Stimulated activated CD8-positive, alpha-beta memory T cell treated with anti-CD3 and anti-CD28 coated beads, Interleukin-4, amount 100 ng/mL, for 4 hours (primary cell): ENCODE data around the gene CYSTM1.

Experiments
- DNase-seq, 2 donors: peaks; one replicate each; pipeline ENCODE4 v3.0.0-alpha.2; 2020; ENCODE audit warnings: low read depth in 2 of 2, low spot score in 1 of 2

Gene CYSTM1

DNA sequence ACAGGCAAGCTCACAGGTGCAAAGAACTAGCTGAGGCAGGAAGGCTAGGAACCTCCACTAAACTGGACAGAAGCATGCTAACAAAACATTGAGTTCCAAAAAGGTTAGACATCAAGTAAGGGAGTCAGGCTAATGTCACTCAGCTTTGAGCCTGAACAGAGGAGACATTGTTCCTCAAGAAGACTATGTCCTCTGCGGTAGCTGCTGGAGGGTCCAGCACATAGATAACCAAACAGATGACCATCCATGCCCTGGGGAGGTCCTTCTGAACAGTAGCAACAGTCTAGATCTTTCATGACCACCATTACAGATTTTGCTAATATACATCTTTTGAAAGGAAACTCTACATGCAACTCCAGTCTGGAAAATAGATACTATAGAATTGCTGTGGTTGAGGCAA, 57.7 kb downstream of the CYSTM1 start:
- no peak for DNase-seq

GRCh38 chr5:140234377-140234989, 59.5 kb downstream of the CYSTM1 start:
- no peak for DNase-seq

DNA sequence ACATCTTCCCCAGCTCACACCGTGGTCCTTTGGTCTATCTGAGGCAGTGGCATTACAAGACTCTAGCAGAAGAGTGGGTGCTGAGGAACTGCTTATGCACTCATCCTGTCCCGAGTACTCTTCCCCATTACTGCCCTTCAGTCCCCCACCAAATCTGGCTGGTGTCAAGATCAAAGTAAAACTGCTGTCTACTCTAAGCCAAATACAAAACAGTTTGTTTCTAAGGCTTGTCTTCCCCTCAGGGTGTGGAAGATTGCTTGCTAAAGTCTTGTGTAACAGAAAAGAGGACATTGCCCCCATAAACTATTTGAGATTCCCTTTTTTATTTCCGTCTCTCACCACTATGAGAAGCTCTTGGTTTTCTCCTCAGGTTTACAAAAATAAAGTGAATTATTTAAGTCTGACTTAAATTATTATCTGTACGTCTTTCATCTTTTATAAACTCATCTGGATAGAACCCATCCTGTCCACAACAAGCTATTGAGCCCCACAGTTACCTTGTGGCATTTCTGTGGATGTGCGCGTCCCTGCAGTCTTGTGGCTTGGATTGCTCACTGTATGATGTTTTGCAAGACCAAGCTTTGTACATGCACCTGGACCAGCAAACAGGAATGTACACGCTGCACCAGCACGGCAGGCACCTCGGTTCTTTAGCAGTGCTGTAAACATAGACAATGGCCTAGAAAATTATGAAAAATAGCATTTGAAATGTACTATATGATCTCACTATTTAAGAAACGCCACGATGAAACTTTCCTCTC, 61.0 kb downstream of the CYSTM1 start:
- DNase-seq = no peak

GRCh38 chr5:140236891-140237598, 62.1 kb downstream of the CYSTM1 start:
- DNase-seq = no peak

GRCh38 chr5:140238756-140239155, 63.8 kb downstream of the CYSTM1 start:
- DNase-seq = no peak

DNA sequence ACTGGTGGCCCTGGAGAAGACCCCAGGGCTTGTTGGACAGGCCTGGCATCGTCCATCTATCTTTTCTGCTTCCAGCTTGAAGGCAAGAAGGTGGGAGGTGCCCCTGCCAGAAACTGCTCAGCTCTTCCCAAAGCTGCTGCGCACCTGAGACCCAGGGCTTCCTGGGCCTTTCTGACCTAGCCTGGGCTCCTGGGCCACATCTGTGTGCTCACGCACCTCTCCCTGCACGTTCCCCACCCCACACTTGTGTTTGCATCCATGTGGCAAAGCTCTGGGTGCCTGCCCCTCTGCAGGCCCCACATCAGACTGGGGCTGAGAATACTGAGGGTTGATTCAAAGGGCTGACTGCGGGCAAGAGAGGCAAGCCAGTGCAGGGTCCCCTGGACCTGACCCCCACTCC, 64.5 kb downstream of the CYSTM1 start:
- DNase-seq = no peak

DNA sequence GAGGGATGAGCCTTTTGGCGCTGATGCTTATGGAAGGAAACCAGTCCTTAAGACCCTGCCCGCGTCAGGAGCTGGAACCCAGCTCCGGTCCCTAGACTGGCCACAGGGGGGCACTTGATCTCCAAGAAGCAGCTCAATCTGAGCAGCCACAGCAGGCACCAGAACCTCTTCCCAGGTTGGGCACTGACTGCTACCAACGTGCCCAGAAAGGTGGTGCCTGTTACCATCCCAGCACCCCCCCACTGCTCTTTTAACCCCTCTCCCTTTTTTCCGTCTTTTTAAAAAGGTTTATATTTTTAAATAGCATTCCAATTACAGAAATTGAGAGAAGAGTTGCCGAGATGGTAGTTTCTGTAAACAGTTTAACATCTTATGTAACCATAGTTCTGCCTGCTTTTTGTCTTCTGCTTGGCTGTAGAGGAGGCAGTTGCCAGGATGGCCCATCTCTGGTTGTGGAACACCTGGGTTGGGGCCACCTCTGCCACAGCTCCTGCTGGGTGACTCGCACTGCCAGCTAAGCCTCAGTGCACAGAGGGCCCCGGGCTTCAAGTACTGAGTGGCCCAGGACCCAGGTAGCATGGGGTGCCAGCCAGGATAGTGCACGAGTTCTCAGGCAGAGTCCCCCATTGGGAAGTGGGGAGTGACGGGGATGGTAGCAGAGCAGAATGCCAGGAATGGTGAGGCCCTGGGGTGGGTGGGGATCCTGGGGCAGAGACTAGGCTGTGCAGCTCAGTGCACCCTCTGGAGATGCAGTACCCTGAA, 65.1 kb downstream of the CYSTM1 start:
- DNase-seq = peak; percentile 12 to 19

DNA sequence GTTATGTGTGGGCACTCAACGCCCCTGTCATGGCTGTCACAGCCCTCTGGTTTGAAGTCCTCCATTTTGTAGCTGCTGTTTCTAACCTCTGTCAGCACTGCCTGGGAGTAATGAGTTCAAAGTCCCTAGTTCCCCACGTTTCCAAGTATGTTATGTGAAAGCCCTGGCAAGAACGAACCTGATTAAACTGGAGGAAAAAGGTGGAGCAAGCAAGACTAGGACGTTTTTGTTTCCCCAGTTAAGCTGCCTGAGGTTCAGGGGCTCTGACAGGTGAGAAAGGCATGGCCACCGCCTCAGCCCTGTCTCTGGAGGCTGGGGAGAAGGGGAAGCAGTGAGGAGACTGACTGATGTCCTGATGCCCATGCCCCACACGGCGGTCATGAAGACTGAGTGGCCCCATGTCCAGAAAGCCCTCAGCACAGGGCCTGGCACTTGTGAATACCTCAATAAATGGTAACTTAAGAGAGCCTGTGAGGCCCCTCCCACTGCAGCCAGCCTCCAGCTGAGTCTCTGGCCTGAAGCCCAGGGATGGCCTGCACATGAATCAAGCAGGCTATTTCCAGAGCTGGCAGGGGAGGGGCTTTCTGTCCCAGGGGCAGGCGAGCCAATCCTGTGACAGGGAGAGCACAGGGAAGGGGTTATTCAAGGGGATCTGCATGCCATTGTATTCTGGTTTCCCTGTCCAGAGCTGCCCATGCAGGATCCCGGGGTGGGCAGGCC, 66.2 kb downstream of the CYSTM1 start:
- DNase-seq = no peak

DNA sequence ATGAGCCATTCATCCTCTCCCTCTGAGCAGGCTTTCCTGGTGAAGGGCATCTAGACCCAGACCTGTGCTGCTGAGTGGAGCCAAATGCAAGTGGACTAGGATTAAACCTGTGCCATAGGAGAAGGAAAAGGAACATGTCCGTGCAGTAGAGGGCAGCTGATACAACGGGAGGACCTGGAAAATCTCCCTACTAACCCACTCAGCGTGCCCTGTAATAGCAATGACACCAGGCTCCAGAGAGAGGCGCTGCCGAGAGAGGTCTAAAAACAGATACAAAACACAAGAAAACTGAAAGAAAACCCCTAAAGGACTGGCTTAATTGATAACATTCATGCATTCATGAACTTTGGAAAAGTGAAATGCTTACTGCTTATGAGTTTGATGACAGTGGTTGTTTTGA, 67.1 kb downstream of the CYSTM1 start:
- no peak for DNase-seq

- no peak for DNase-seq
These were observed 68.0 kb downstream of the CYSTM1 start for GRCh38 chr5:140242890-140243585.

DNA sequence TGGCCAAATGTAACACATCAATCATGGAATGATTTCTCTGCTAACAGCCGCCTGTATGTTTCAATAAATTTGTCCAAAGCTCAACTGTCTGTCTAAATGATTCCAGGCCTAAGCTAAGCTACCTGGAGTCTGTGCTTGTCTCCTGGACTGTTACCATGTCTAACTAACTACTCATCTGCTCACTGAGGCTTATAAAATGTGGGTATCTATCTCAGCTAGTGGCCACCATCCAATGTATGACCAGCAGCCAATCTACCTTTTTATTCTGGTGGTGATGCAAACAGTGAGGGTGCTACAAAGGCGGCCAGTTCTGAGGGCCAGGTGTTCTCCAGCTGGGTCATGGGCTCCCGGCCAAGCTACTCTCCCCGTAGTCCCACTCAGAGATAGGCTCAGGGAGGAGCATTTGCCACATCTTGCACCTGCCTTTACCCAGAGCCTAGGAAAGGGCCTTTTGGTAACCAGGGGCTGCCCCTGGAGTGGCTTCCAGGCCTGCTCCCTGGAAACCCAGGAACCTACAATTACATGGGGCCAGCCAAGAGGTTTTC, 68.8 kb downstream of the CYSTM1 start:
- DNase-seq = no peak

GRCh38 chr5:140244525-140245025, 69.6 kb downstream of the CYSTM1 start:
- peak; percentile 40 to 42 for DNase-seq

DNA sequence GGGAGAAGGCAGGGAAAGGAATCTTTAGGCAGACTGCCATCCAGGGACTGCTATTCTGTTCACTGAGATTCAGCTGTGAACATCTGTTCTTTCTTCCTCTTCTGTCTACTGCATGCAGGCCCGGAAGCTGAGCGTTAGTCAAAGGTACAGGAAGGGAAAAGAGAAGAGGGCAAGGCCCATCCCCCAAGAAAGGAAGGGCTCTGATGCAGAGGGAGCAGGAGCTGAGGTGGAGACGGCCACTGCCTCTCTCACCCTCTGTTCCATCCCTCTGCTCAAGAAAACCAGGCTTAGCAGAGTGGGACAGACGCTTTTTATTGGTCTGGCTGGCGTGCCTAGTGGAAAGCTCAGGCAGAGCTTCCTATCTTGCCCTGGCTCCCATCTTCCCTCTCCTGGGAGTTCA, 70.4 kb downstream of the CYSTM1 start:
- no peak for DNase-seq

DNA sequence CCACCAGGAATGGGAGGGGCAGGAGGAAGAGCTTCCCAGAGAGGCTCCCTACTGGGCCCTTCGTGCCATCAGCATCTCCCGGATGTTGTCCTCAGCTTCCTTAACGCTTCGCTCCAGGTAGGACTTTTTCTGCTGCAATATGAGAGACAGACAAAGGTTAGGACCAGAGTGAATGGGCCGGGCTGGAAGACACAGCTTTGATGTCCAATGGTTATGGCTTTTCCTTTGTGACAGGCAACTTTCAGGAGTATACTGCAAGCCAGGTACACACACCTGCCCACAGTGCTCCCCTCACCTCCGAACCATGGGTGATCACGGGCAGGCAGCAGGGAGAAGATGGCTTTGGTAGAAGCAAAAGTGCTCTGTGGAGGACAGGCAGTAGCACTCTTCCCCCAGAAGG, 70.9 kb downstream of the CYSTM1 start:
- no peak for DNase-seq

GRCh38 chr5:140246378-140247122, 71.6 kb downstream of the CYSTM1 start:
- no peak for DNase-seq

- no peak for DNase-seq
These were observed 73.4 kb downstream of the CYSTM1 start for GRCh38 chr5:140248414-140248813.

GRCh38 chr5:140249536-140249935, 74.5 kb downstream of the CYSTM1 start:
- DNase-seq = no peak

GRCh38 chr5:140250386-140250785, 75.4 kb downstream of the CYSTM1 start:
- DNase-seq = no peak

GRCh38 chr5:140251527-140251973, 76.6 kb downstream of the CYSTM1 start:
- DNase-seq = peak in 1 of 2 donors; percentile 5
